GM12878 (cell line): ENCODE results near the gene RRAD.
A peak's percentile ranks its signal among the peaks of the same experiment; 100 is the strongest.

Experiments used
- BMI1 ChIP-seq: fragments of 450-650 bp; IDR thresholded peaks from 2 replicates; pipeline ENCODE4 v1.6.1; 2016; ENCODE audit warnings: mild to moderate bottlenecking, moderate library complexity, borderline replicate concordance
- CTCF ChIP-seq, 3 experiments: IDR thresholded peaks in 2 of 3; conservative IDR thresholded peaks in 1 of 3; 2 replicates each; pipeline ENCODE4 v1.5.1; 2011; ENCODE audit warnings: low read depth in 3 of 3, low read length in 3 of 3, mild to moderate bottlenecking in 3 of 3, control low read depth in 2 of 3, moderate library complexity in 2 of 3, inconsistent platforms in 1 of 3, mixed read lengths in 1 of 3; ENCODE audit not compliant: control insufficient read depth in 2 of 3, insufficient read depth in 1 of 3; ENCODE audit errors: extremely low read depth in 1 of 3
- YY1 ChIP-seq: IDR thresholded peaks from 2 replicates; pipeline ENCODE4 v1.6.1; 2011; ENCODE audit warnings: low read depth, mild to moderate bottlenecking, low read length
- ZNF274 ChIP-seq: IDR thresholded peaks from one replicate; pipeline ENCODE4 v1.8.0; 2011; ENCODE audit not compliant: insufficient read length, insufficient read depth

DNA sequence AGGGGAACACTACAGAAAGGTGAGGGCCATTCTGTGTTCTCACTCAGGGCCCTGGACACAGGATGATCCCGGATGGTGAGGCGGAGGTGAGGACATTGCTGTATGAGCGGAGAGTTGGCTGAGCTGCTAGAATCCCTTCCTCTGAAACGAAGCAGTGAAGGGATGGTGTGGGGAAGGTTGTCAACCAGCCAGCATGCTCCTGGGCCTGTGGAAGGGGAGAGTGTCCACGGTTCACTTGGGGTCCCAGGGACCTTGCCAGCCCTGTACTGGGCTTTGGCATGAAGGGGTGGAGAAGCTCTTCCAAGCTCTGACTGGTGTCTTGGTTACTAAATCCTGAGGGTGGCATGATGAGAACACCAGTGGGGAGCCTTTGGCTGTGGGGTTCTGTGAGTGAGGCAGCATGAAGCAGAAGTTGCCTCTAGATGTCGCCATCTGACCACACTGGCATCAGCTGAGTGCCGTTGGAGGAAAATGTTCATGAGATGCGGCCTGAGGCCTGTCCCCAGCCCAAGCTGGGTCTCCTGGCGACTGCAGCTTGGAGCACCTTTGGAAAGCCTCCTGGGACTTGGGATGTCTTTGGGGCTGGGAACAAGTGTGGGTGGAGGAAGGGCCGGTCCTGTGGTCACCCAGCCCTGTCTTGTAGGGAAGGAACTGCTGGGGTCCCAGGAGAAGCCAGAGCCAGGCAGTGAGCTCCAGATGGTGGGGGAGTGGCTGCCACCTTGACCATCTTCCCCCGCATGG is 30.2 kb downstream of the RRAD start:
- TF ChIP-seq YY1, result no peak
- TF ChIP-seq ZNF274, result no peak
- no peak for TF ChIP-seq BMI1
- peak; percentile 86 to 95 (median 91); a peak in 5 of 6 replicates for TF ChIP-seq CTCF (IDR thresholded peaks at IDR 0.05 in 2 of 3, conservative IDR thresholded peaks at IDR 0.05 in 1 of 3; ENCODE audit: control insufficient read depth in 2 of 3, extremely low read depth in 1 of 3, insufficient read depth in 1 of 3, low read depth in 3 of 3, low read length in 3 of 3)
